Measurements from ENCODE around the gene ING5. TPM values are rescaled to one million over a fixed set of nuclear protein-coding genes. Genes with fewer than 3 reads are reported as not detected.
A peak's percentile ranks its signal among the peaks of the same experiment; 100 is the strongest.

The ING5 gene
- total RNA-seq, 2 experiments from 2014 or later, result 51.2 to 51.3 TPM

DNA sequence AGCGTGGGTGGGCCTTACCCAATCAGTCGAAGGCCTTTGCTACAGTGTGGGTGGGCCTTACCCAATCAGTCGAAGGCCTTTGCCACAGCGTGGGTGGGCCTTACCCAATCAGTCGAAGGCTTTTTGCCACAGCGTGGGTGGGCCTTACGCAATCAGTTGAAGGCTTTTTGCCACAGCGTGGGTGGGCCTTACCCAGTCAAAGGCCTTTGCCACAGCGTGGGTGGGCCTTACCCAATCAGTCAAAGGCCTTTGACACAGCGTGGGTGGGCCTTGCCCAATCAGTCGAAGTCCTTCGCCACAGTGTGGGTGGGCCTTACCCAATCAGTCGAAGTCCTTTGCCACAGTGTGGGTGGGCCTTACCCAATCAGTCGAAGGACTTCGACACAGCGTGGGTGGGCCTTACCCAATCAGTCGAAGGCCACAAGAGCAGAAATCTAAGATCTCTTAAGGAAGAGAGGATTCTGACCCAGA is 58.5 kb downstream of the ING5 start:
- peak in 2 of 14 experiments; percentile 3 to 30 for DNase-seq
- Histone ChIP-seq H3K4me3 (ENCODE audit: low read length) (no peak overlapping the region), H3K27me3 (ENCODE audit: control insufficient read depth in 1 of 2, insufficient read depth in 2 of 2, low read length in 2 of 2) (no peaks in the 10 kb centered on the region), H3K36me3 (ENCODE audit: insufficient read depth, low read length) (peaks cover 20% of the 10 kb centered on the region), H3K9me3 (ENCODE audit: control insufficient read depth in 1 of 2, insufficient read depth in 1 of 2, low read length in 2 of 2) (peaks cover 0 to 9% of the 10 kb centered on the region in 2 experiments), H3K27ac (ENCODE audit: low read depth in 1 of 2, low read length in 2 of 2) (no peak overlapping the region), H3K4me1 (ENCODE audit: insufficient read depth, low read length) (peaks cover 70% of the 10 kb centered on the region)
- H3K27me3 Mint-ChIP-seq, result no peaks in the 10 kb centered on the region
- TF ChIP-seq, protein P1, sequence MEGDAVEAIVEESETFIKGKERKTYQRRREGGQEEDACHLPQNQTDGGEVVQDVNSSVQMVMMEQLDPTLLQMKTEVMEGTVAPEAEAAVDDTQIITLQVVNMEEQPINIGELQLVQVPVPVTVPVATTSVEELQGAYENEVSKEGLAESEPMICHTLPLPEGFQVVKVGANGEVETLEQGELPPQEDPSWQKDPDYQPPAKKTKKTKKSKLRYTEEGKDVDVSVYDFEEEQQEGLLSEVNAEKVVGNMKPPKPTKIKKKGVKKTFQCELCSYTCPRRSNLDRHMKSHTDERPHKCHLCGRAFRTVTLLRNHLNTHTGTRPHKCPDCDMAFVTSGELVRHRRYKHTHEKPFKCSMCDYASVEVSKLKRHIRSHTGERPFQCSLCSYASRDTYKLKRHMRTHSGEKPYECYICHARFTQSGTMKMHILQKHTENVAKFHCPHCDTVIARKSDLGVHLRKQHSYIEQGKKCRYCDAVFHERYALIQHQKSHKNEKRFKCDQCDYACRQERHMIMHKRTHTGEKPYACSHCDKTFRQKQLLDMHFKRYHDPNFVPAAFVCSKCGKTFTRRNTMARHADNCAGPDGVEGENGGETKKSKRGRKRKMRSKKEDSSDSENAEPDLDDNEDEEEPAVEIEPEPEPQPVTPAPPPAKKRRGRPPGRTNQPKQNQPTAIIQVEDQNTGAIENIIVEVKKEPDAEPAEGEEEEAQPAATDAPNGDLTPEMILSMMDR (IDR thresholded peaks at IDR 0.05), result no peak
- H3K27ac Mint-ChIP-seq, result no peak overlapping the region
- POLR2A ChIA-PET, result no interaction called here
- peaks cover 13% of the 10 kb centered on the region for H3K4me1 Mint-ChIP-seq (ENCODE audit: low read depth)
- no peak for ATAC-seq (ENCODE audit: poor library complexity)
- H3K36me3 Mint-ChIP-seq (ENCODE audit: low read depth), result peaks cover 44% of the 10 kb centered on the region
- intact Hi-C loops (cut with DNase I, micrococcal nuclease), result no loop called here
- CTCF ChIA-PET, result no interaction called here
- H3K4me3 Mint-ChIP-seq, result no peak overlapping the region
- H3K9me3 Mint-ChIP-seq, result peaks cover 3% of the 10 kb centered on the region

DNA sequence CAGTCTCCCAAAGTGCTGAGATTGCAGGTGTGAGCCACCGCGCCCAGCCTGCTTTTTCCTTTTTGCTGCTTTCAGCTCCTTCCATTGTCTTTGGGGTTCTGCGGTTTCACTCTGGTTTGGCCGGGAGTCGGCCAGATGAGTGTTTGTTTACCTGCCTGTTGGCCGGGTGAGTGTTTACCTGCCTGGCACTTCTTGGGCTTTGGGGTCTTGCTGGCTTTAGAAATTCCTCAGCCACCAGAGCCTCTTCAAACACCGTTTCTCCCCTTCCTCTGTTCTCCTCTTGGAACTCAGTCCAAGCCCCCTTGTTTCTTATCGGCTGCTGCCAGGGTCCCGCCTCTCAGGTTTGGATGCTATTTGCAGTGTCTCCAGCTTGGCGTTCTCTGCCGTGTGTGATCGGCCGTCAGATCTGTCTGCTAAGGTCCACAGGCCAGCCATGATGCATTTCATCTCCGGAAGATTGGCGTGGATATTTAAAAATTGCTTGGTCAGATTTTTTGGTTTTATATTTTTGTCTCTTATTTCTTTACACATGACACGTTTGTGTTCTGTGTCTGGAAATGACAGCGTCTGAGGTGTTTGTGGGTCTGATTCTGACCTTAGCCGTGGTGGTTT is 60.6 kb downstream of the ING5 start:
- Histone ChIP-seq H3K27me3 (ENCODE audit: control insufficient read depth in 1 of 2, insufficient read depth in 2 of 2, low read length in 2 of 2) (no peaks in the 10 kb centered on the region), H3K4me3 (ENCODE audit: low read length) (peak overlapping the region; percentile 26), H3K9me3 (ENCODE audit: control insufficient read depth in 1 of 2, insufficient read depth in 1 of 2, low read length in 2 of 2) (peaks cover 0 to 9% of the 10 kb centered on the region in 2 experiments), H3K27ac (ENCODE audit: low read depth in 1 of 2, low read length in 2 of 2) (peak overlapping the region in 1 of 2 donors; percentile 32), H3K36me3 (ENCODE audit: insufficient read depth, low read length) (peaks cover 6% of the 10 kb centered on the region), H3K4me1 (ENCODE audit: insufficient read depth, low read length) (peaks cover 70% of the 10 kb centered on the region)
- ChIA-PET POLR2A (interaction anchor here (1.1 to 1.4 kb wide), 2 partner anchors 22 to 97 kb away, joined by 3 to 5 read pairs; no protein-coding TSS in a partner anchor), CTCF (interaction anchor here (1.2 to 2.3 kb wide), 4 partner anchors 26 to 98 kb away, joined by 3 to 7 read pairs (median 6); partner anchors contain the start of genes D2HGDH and ING5)
- Mint-ChIP-seq H3K36me3 (ENCODE audit: low read depth) (peaks cover 37% of the 10 kb centered on the region), H3K4me1 (ENCODE audit: low read depth) (peaks cover 13% of the 10 kb centered on the region), H3K27me3 (no peaks in the 10 kb centered on the region), H3K9me3 (peaks cover 3% of the 10 kb centered on the region), H3K4me3 (peak overlapping the region; percentile 7), H3K27ac (peak overlapping the region; percentile 85)
- TF ChIP-seq, protein P1 (IDR thresholded peaks at IDR 0.05), result no peak
- intact Hi-C loops (cut with DNase I, micrococcal nuclease), result no loop called here
- ATAC-seq (ENCODE audit: poor library complexity) (peak; percentile 6), DNase-seq (peak in 5 of 14 experiments; percentile 10 to 48 (median 37))

DNA sequence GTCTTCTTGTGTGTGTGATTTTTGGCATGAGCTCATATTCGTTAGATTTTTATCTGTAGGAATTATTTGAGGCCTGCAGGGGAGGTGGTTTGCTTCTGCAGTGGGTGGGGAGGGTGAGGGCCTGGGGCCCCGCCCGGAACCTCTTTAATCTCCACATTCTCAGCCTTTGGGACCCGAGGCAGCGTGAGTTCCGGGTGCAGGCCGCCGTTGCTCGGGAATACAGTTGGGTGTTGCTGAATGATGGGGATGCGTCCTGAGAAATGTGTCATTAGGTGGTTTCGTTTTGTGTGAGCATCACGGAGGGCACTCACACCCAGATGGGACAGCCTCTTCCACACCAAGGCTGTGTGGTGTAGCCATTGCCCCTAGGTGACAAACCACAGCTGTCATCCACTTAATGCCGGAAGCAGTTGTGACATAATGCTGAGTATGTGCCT is 61.1 kb downstream of the ING5 start:
- Mint-ChIP-seq H3K4me1 (ENCODE audit: low read depth) (peaks cover 13% of the 10 kb centered on the region), H3K27ac (peak overlapping the region; percentile 85), H3K36me3 (ENCODE audit: low read depth) (peaks cover 32% of the 10 kb centered on the region), H3K9me3 (peaks cover 3% of the 10 kb centered on the region), H3K4me3 (peak overlapping the region; percentile 7), H3K27me3 (no peaks in the 10 kb centered on the region)
- intact Hi-C loops (cut with DNase I, micrococcal nuclease), result no loop called here
- Histone ChIP-seq H3K27me3 (ENCODE audit: control insufficient read depth in 1 of 2, insufficient read depth in 2 of 2, low read length in 2 of 2) (no peaks in the 10 kb centered on the region), H3K4me3 (ENCODE audit: low read length) (peak overlapping the region; percentile 26), H3K4me1 (ENCODE audit: insufficient read depth, low read length) (peaks cover 69% of the 10 kb centered on the region), H3K27ac (ENCODE audit: low read depth in 1 of 2, low read length in 2 of 2) (peak overlapping the region; percentile 21 to 32), H3K9me3 (ENCODE audit: control insufficient read depth in 1 of 2, insufficient read depth in 1 of 2, low read length in 2 of 2) (peaks cover 0 to 9% of the 10 kb centered on the region in 2 experiments), H3K36me3 (ENCODE audit: insufficient read depth, low read length) (peaks cover 6% of the 10 kb centered on the region)
- TF ChIP-seq, protein P1 (IDR thresholded peaks at IDR 0.05), result no peak
- DNase-seq, result peak; percentile 24 to 94 (median 37)
- ChIA-PET CTCF (interaction anchor here (1.2 to 2.3 kb wide), 4 partner anchors 26 to 97 kb away, joined by 3 to 7 read pairs (median 6); partner anchors contain the start of genes D2HGDH and ING5), POLR2A (interaction anchor here (1.1 to 1.4 kb wide), 2 partner anchors 22 to 97 kb away, joined by 3 to 5 read pairs; no protein-coding TSS in a partner anchor)
- peak; percentile 82 for ATAC-seq (ENCODE audit: poor library complexity)

Data from CD4-positive, alpha-beta T cell (primary cell).